Neural cell (in vitro differentiated cells): Measurements from ENCODE around the gene CXCR2. TPM values are rescaled to one million over a fixed set of nuclear protein-coding genes. Genes with fewer than 3 reads are reported as not detected.

ENCODE experiments used
- H2AFZ ChIP-seq: fragments of 200-600, 300-800 bp; sonication (generic), shearing (Covaris generic); 2 replicates; pipeline ENCODE4 v1.6.0; 2014; ENCODE audit warnings: low read depth, mild to moderate bottlenecking, antibody characterized with exemption, low read length, moderate library complexity
- H3F3A ChIP-seq: fragments of 200-600 bp; shearing (Covaris generic); 2 replicates; pipeline ENCODE4 v1.6.1; 2016; ENCODE audit warnings: mild to moderate bottlenecking, moderate library complexity, mixed read lengths, antibody characterized with exemption, low read length; ENCODE audit not compliant: insufficient read depth, poor library complexity, severe bottlenecking
- H3K27ac ChIP-seq: fragments of 200-600, 300-800 bp; sonication (generic), shearing (Covaris generic); 2 replicates; pipeline ENCODE4 v1.5.1; 2014; ENCODE audit warnings: mild to moderate bottlenecking, low read length, moderate library complexity
- H3K27me3 ChIP-seq: fragments of 300-800, 200-600 bp; sonication (generic), shearing (Covaris generic); 2 replicates; pipeline ENCODE4 v1.6.0; 2014; ENCODE audit warnings: mild to moderate bottlenecking, low read depth, low read length, moderate library complexity; ENCODE audit not compliant: insufficient read depth
- H3K36me3 ChIP-seq: fragments of 300-800, 200-600 bp; sonication (generic), shearing (Covaris generic); 2 replicates; pipeline ENCODE4 v1.5.1; 2014; ENCODE audit warnings: mild to moderate bottlenecking, antibody characterized with exemption, low read length, moderate library complexity; ENCODE audit not compliant: insufficient read depth
- H3K4me2 ChIP-seq: fragments of 300-800, 200-600 bp; sonication (generic), shearing (Covaris generic); 2 replicates; pipeline ENCODE4 v1.6.0; 2014; ENCODE audit warnings: mild to moderate bottlenecking, low read length
- H3K4me3 ChIP-seq: fragments of 300-800, 200-600 bp; sonication (generic), shearing (Covaris generic); 2 replicates; pipeline ENCODE4 v1.5.1; 2014; ENCODE audit warnings: mild to moderate bottlenecking, low read length, moderate library complexity
- H3K79me2 ChIP-seq: fragments of 200-600 bp; shearing (Covaris generic); replicated peaks from 2 replicates; pipeline ENCODE4 v1.6.0; 2014; ENCODE audit warnings: mild to moderate bottlenecking, low read length, moderate library complexity; ENCODE audit not compliant: insufficient read depth
- H3K9ac ChIP-seq: fragments of 300-800, 200-600 bp; sonication (generic), shearing (Covaris generic); 2 replicates; pipeline ENCODE4 v1.6.1; 2016; ENCODE audit warnings: mild to moderate bottlenecking, low read length, mixed read lengths
- H3K9me2 ChIP-seq: fragments of 200-600 bp; shearing (Covaris generic); 2 replicates; pipeline ENCODE4 v1.6.1; 2016; ENCODE audit warnings: mild to moderate bottlenecking, low read length, mixed read lengths; ENCODE audit not compliant: insufficient read depth
- H3K9me3 ChIP-seq: fragments of 200-600, 300-800 bp; sonication (generic), shearing (Covaris generic); 2 replicates; pipeline ENCODE4 v1.6.1; 2016; ENCODE audit warnings: mild to moderate bottlenecking, mixed run types, low read length, moderate library complexity, mixed read lengths
- H4K20me1 ChIP-seq: fragments of 200-600 bp; shearing (Covaris generic); 2 replicates; pipeline ENCODE4 v1.6.1; 2016; ENCODE audit warnings: mild to moderate bottlenecking, mixed run types; ENCODE audit not compliant: insufficient read depth
- CTCF ChIP-seq: fragments of 450-650 bp; IDR thresholded peaks from 2 replicates; pipeline ENCODE4 v1.5.1; 2014; ENCODE audit warnings: antibody characterized with exemption, mild to moderate bottlenecking, moderate library complexity; ENCODE audit not compliant: poor library complexity, severe bottlenecking
- EP300 ChIP-seq: fragments of 450-650 bp; conservative IDR thresholded peaks from 2 replicates; pipeline ENCODE4 v1.6.1; 2014; ENCODE audit warnings: antibody characterized with exemption, mild to moderate bottlenecking, moderate library complexity; ENCODE audit not compliant: poor library complexity, severe bottlenecking
- EZH2 ChIP-seq: fragments of 200-600, 300-800 bp; shearing (Covaris generic), sonication (generic); IDR thresholded peaks from 2 replicates; pipeline ENCODE4 v1.6.1; 2014; ENCODE audit warnings: antibody characterized with exemption, low read length, borderline replicate concordance, mild to moderate bottlenecking; ENCODE audit not compliant: insufficient read depth, poor library complexity, severe bottlenecking
- MXI1 ChIP-seq: fragments of 450-650 bp; conservative IDR thresholded peaks from 2 replicates; pipeline ENCODE4 v1.6.1; 2014; ENCODE audit warnings: antibody characterized with exemption, mild to moderate bottlenecking; ENCODE audit not compliant: poor library complexity, severe bottlenecking
- POLR2AphosphoS5 ChIP-seq: IDR thresholded peaks from 2 replicates; pipeline ENCODE4 v1.6.1; 2012
- RAD21 ChIP-seq: fragments of 450-650 bp; conservative IDR thresholded peaks from 2 replicates; pipeline ENCODE4 v1.6.1; 2014; ENCODE audit warnings: antibody characterized with exemption, mild to moderate bottlenecking, moderate library complexity
- REST ChIP-seq: IDR thresholded peaks from 2 replicates; pipeline ENCODE4 v1.6.1; 2012; ENCODE audit warnings: borderline replicate concordance
- SMC3 ChIP-seq: fragments of 450-650 bp; conservative IDR thresholded peaks from 2 replicates; pipeline ENCODE4 v1.6.1; 2014; ENCODE audit warnings: antibody characterized with exemption, mild to moderate bottlenecking, moderate library complexity; ENCODE audit not compliant: poor library complexity
- TAF1 ChIP-seq: IDR thresholded peaks from 2 replicates; pipeline ENCODE4 v1.6.1; 2012; ENCODE audit warnings: low read depth
- polyA plus RNA-seq: library from polyadenylated mRNA; depleted of rRNA; stranded (reverse); fragments of >200 nt; gene quantifications from 2 replicates; pipeline ENCODE4 v1.2.3, GENCODE V29; 2014

CXCR2 gene
- polyA plus RNA-seq, 1 donor from 2014 or later: not detected

GRCh38 chr2:218091746-218092145, 34.1 kb upstream of the CXCR2 start:
- TF ChIP-seq CTCF: no peak
- no peaks in the 10 kb centered on the region for H3F3A ChIP-seq
- no peak overlapping the region for H3K9ac ChIP-seq
- H3K9me2 ChIP-seq: no peaks in the 10 kb centered on the region
- no peaks in the 10 kb centered on the region for H3K9me3 ChIP-seq
- no peaks in the 10 kb centered on the region for H4K20me1 ChIP-seq
- H3K36me3 ChIP-seq: no peaks in the 10 kb centered on the region
- no peak overlapping the region for H3K4me2 ChIP-seq
- H3K79me2 ChIP-seq: no peaks in the 10 kb centered on the region
- no peak overlapping the region for H2AFZ ChIP-seq
- H3K4me3 ChIP-seq: no peak overlapping the region
- H3K27ac ChIP-seq: no peak overlapping the region
- peaks cover 3% of the 10 kb centered on the region for H3K27me3 ChIP-seq

GRCh38 chr2:218093879-218094278, 31.9 kb upstream of the CXCR2 start:
- Histone ChIP-seq H3K27ac (no peak overlapping the region), H3K9ac (no peak overlapping the region), H3F3A (no peaks in the 10 kb centered on the region), H3K4me2 (no peak overlapping the region), H3K9me2 (no peaks in the 10 kb centered on the region), H3K9me3 (no peaks in the 10 kb centered on the region), H2AFZ (no peak overlapping the region), H3K27me3 (peaks cover under 1% of the 10 kb centered on the region), H3K36me3 (no peaks in the 10 kb centered on the region), H3K79me2 (no peaks in the 10 kb centered on the region), H3K4me3 (no peak overlapping the region), H4K20me1 (no peaks in the 10 kb centered on the region)
- TF ChIP-seq EP300 (no peak), MXI1 (no peak), CTCF (peak; percentile 15), TAF1 (no peak), RAD21 (no peak), POLR2AphosphoS5 (no peak)

GRCh38 chr2:218095853-218096252, 30.0 kb upstream of the CXCR2 start:
- Histone ChIP-seq H3F3A (no peaks in the 10 kb centered on the region), H3K27ac (no peak overlapping the region), H3K9me3 (no peaks in the 10 kb centered on the region), H3K9ac (no peak overlapping the region), H3K79me2 (no peaks in the 10 kb centered on the region), H2AFZ (no peak overlapping the region), H4K20me1 (no peaks in the 10 kb centered on the region), H3K4me3 (no peak overlapping the region), H3K9me2 (no peaks in the 10 kb centered on the region), H3K27me3 (no peaks in the 10 kb centered on the region), H3K36me3 (no peaks in the 10 kb centered on the region), H3K4me2 (no peak overlapping the region)
- TF ChIP-seq CTCF: no peak
- TF ChIP-seq EP300: no peak
- no peak for TF ChIP-seq POLR2AphosphoS5
- TF ChIP-seq EZH2: no peak
- no peak for TF ChIP-seq TAF1
- TF ChIP-seq SMC3: no peak
- TF ChIP-seq REST: no peak
- no peak for TF ChIP-seq MXI1
- no peak for TF ChIP-seq RAD21
